IPS-18a (cell line): ENCODE data around the gene COPB2.

Source experiments
- H3K27ac ChIP-seq: one replicate; pipeline ENCODE4 v1.5.1; 2013; ENCODE audit warnings: low read length
- H3K27me3 ChIP-seq: one replicate; pipeline ENCODE4 v1.6.1; 2013; ENCODE audit warnings: mild to moderate bottlenecking, low read length; ENCODE audit not compliant: control insufficient read depth, insufficient read depth
- H3K36me3 ChIP-seq: one replicate; pipeline ENCODE4 v1.6.1; 2013; ENCODE audit warnings: low read depth, low read length; ENCODE audit not compliant: control insufficient read depth
- H3K4me1 ChIP-seq: one replicate; pipeline ENCODE4 v1.6.1; 2013; ENCODE audit warnings: low read depth, low read length; ENCODE audit not compliant: control insufficient read depth
- H3K4me3 ChIP-seq: one replicate; pipeline ENCODE4 v1.5.1; 2013; ENCODE audit warnings: low read length
- H3K9ac ChIP-seq: one replicate; pipeline ENCODE4 v1.6.1; 2013; ENCODE audit warnings: mild to moderate bottlenecking, low read length, moderate library complexity
- H3K9me3 ChIP-seq: one replicate; pipeline ENCODE4 v1.6.1; 2013; ENCODE audit warnings: low read depth, low read length; ENCODE audit not compliant: control insufficient read depth

Gene COPB2

GRCh38 chr3:139325551-139325950, 63.9 kb downstream of the COPB2 start:
- H3K9ac ChIP-seq: no peak overlapping the region
- peaks cover 19% of the 10 kb centered on the region for H3K27me3 ChIP-seq
- no peaks in the 10 kb centered on the region for H3K36me3 ChIP-seq
- no peak overlapping the region for H3K4me3 ChIP-seq
- no peaks in the 10 kb centered on the region for H3K4me1 ChIP-seq
- no peaks in the 10 kb centered on the region for H3K9me3 ChIP-seq
- no peak overlapping the region for H3K27ac ChIP-seq

GRCh38 chr3:139324456-139324855, 65.0 kb downstream of the COPB2 start:
- Histone ChIP-seq H3K9me3 (no peaks in the 10 kb centered on the region), H3K27ac (no peak overlapping the region), H3K4me1 (peaks cover 4% of the 10 kb centered on the region), H3K9ac (no peak overlapping the region), H3K27me3 (peaks cover 8% of the 10 kb centered on the region), H3K4me3 (no peak overlapping the region), H3K36me3 (no peaks in the 10 kb centered on the region)

- Histone ChIP-seq H3K27me3 (no peaks in the 10 kb centered on the region), H3K4me1 (peaks cover 4% of the 10 kb centered on the region), H3K27ac (no peak overlapping the region), H3K36me3 (no peaks in the 10 kb centered on the region), H3K9me3 (no peaks in the 10 kb centered on the region), H3K4me3 (no peak overlapping the region), H3K9ac (no peak overlapping the region)
Observed at GRCh38 chr3:139323146-139323545, 66.3 kb downstream of the COPB2 start.

- Histone ChIP-seq H3K4me1 (peaks cover 4% of the 10 kb centered on the region), H3K9me3 (no peaks in the 10 kb centered on the region), H3K4me3 (no peak overlapping the region), H3K27ac (no peak overlapping the region), H3K36me3 (no peaks in the 10 kb centered on the region), H3K9ac (no peak overlapping the region), H3K27me3 (no peaks in the 10 kb centered on the region)
Observed at GRCh38 chr3:139322346-139322745, 67.1 kb downstream of the COPB2 start.

- Histone ChIP-seq H3K36me3 (no peaks in the 10 kb centered on the region), H3K9me3 (no peaks in the 10 kb centered on the region), H3K9ac (no peak overlapping the region), H3K4me1 (peaks cover 4% of the 10 kb centered on the region), H3K4me3 (no peak overlapping the region), H3K27me3 (no peaks in the 10 kb centered on the region), H3K27ac (no peak overlapping the region)
Observed at GRCh38 chr3:139320551-139321309, 68.7 kb downstream of the COPB2 start.

GRCh38 chr3:139319428-139320402, 69.7 kb downstream of the COPB2 start:
- no peaks in the 10 kb centered on the region for H3K9me3 ChIP-seq
- no peak overlapping the region for H3K9ac ChIP-seq
- no peak overlapping the region for H3K4me3 ChIP-seq
- no peak overlapping the region for H3K27ac ChIP-seq
- H3K4me1 ChIP-seq: peaks cover 4% of the 10 kb centered on the region
- H3K27me3 ChIP-seq: no peaks in the 10 kb centered on the region
- H3K36me3 ChIP-seq: no peaks in the 10 kb centered on the region

- Histone ChIP-seq H3K27ac (no peak overlapping the region), H3K9me3 (no peaks in the 10 kb centered on the region), H3K27me3 (no peaks in the 10 kb centered on the region), H3K4me3 (no peak overlapping the region), H3K36me3 (no peaks in the 10 kb centered on the region), H3K4me1 (peaks cover 7% of the 10 kb centered on the region), H3K9ac (no peak overlapping the region)
Observed at GRCh38 chr3:139318826-139319225, 70.6 kb downstream of the COPB2 start.

- Histone ChIP-seq H3K9me3 (no peaks in the 10 kb centered on the region), H3K27me3 (no peaks in the 10 kb centered on the region), H3K4me1 (peaks cover 7% of the 10 kb centered on the region), H3K36me3 (no peaks in the 10 kb centered on the region), H3K9ac (no peak overlapping the region), H3K4me3 (no peak overlapping the region), H3K27ac (no peak overlapping the region)
Observed at GRCh38 chr3:139318431-139318816, 71.0 kb downstream of the COPB2 start.

- Histone ChIP-seq H3K27me3 (no peaks in the 10 kb centered on the region), H3K27ac (no peak overlapping the region), H3K4me3 (no peak overlapping the region), H3K36me3 (no peaks in the 10 kb centered on the region), H3K9ac (no peak overlapping the region), H3K9me3 (no peaks in the 10 kb centered on the region), H3K4me1 (peaks cover 7% of the 10 kb centered on the region)
Observed at GRCh38 chr3:139317660-139318430, 71.6 kb downstream of the COPB2 start.

GRCh38 chr3:139317215-139317614, 72.2 kb downstream of the COPB2 start:
- no peaks in the 10 kb centered on the region for H3K9me3 ChIP-seq
- no peak overlapping the region for H3K4me3 ChIP-seq
- no peak overlapping the region for H3K27ac ChIP-seq
- no peak overlapping the region for H3K9ac ChIP-seq
- peaks cover 7% of the 10 kb centered on the region for H3K4me1 ChIP-seq
- H3K36me3 ChIP-seq: no peaks in the 10 kb centered on the region
- H3K27me3 ChIP-seq: no peaks in the 10 kb centered on the region

- Histone ChIP-seq H3K36me3 (no peaks in the 10 kb centered on the region), H3K4me1 (peaks cover 3% of the 10 kb centered on the region), H3K27me3 (no peaks in the 10 kb centered on the region), H3K9me3 (no peaks in the 10 kb centered on the region), H3K4me3 (no peak overlapping the region), H3K9ac (no peak overlapping the region), H3K27ac (no peak overlapping the region)
Observed at GRCh38 chr3:139313921-139314320, 75.5 kb downstream of the COPB2 start.
